GM04504 (cell line): ENCODE results near the gene THSD4.
A peak's percentile ranks its signal among the peaks of the same experiment; 100 is the strongest.
"Not testable (repeated sequence)": the region's sequence is repeated elsewhere in the genome, so short reads cannot be mapped to it uniquely, and the experiment has no call there.

Experiments used
- DNase-seq: peaks from one replicate; pipeline ENCODE4 v3.0.0-alpha.2; 2012; ENCODE audit warnings: low read depth

Gene THSD4

DNA sequence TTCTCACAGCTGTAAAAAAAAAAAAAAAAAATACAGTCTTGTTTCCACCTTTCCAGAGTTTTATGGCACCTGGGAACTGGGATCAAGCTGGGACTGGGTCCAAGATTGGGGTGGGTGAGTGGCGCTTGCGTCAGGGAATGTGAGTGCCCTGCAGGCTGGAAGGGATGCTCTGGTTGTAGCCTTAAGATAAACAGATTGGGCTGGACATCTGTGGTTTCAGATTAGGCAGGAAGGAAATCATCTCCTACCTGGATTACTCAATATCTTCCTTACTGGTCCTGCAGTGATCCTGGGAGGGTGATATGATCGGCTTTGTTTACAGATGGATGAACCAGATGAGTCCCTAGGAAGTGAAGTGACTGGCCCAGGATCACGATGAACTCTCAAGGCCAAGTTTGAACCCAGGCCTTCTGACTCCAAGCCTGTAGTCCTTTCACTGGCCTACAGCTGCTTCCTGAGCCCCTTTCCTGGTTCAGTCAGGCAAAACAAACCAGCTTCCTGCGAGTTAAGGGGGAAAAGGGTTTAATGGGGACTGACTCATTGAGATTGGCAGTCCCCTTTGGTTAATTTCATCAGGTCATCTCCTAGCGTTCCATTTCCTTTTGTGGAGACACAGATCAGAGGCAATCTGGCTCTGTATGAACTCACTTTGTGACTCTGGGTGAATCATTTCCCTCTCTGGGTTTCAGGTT lies 179.8 kb downstream of the THSD4 start:
- peak; percentile 98 for DNase-seq

DNA sequence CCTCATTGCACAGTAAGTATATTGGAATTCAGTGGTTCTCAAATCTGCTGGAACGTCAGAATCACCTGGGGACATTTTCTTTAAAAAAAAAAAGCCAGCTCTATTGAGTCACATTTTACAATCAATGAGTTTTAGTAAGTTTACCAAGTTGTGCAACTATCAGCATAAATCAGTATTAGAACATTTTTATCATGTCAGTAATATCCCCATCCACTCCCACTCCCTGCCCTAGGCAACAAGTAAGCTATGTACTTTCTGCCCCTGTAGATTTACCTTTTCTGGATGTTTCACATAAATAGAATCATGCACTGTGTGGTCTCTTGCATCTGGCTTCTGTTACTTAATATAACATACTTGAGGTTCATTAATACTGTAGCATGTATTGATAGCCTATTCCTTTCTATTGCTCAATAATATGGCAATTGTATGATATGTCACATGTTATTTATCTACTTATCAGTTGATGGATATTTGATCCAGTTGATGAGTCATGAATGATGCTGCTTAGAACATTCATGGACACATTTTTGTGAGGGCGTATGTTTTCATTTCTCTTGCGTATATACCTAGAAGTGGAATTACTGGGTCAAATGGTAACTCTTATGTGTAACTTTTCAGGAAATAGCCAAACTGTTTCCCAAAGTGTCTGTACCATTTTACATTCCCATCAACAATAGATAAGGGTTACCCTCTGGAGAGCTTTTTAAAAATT lies 180.5 kb downstream of the THSD4 start:
- DNase-seq: no peak

DNA sequence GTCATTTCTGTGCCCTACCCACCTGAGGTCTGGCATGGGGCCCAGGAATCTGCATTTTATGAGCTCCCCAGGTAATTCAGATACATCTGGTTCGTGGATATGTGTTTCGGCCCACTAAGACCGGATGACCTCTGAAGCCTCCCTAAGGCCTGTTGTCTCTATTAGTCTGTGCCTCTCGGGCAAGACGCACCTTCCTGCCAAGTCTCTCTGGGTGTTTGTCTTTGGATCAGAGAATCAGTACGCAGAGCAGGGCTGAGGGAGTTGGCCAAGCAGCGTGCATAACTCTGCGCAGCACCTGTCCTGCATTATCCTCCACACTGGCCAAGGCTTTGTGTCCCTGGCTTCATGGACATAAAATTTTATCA lies 181.0 kb downstream of the THSD4 start:
- DNase-seq: no peak

DNA sequence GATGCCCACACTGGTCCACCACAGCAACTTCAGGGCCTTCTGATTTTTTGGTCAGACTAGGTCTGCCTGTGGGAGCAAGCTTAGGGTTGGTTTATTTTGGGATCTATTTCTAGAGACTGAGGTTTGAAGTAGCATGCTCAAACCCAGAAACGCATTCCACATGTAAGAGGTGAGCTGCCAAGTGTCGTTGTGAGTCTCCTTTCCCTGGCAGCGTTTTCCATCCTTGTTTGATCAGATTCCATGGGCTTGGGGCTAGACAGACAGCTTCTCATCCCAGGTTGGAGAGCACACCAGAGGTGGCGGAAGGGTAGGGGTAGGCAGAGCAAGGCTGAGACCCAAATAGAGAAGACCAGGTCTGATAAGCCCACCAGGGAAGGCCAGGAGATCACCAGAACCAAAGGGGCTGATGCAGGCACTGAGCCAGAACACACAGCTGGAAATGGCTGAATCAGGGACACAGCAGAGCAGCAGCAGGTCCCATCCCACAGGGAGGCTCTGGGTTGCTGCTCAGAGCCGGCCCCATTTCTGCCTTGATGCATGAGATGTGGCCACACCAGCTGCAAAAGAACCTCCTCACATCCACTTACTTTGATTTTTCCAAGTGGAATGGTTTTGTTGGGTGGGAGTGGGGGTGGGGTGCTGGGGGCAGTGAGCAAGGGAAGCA lies 186.8 kb downstream of the THSD4 start:
- no peak for DNase-seq

DNA sequence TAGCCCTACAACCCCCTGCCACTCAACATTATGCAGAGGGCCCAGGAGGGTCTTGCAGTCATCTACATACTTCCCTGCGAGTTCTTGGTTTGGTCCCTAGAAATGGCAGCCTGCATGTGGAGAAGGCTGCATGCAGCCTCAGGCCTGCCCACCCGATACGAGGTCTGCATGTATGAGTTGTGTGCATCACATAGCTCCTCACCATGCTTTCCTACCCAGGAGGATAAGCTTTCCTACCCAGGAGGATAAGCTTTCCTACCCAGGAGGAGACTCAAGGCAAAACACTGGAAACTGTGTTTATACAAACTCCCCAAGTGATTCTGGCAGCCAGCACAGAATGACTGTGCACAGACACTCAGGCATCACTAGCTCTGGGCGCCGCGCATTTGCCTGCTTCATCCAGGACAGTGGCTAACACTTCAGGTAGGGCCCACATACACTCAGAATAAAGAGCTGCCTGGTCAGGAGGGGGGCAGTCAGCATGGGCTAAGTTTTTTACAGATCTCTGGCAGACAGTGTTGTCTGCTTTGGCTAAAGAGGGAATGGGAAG lies 187.7 kb downstream of the THSD4 start:
- no peak for DNase-seq

DNA sequence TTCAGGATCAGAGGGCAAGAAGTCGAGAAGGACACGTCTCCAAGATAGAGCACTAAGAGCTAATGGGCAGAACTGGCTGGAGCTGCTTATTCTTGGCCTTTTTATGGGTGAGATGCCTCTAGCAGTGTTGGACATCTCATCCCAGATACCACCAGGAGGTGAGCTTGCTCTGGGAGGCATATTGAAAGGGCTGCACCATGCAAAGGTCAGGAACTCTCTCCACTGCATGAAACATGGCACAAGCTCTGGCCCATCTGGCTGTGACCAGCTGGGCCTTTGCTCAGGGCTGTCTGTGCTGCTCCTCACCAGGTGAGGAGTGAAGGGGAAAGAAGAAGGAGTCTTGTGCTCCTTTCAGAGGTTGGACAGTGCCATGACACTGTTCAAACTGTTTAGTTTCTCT lies 188.7 kb downstream of the THSD4 start:
- no peak for DNase-seq

DNA sequence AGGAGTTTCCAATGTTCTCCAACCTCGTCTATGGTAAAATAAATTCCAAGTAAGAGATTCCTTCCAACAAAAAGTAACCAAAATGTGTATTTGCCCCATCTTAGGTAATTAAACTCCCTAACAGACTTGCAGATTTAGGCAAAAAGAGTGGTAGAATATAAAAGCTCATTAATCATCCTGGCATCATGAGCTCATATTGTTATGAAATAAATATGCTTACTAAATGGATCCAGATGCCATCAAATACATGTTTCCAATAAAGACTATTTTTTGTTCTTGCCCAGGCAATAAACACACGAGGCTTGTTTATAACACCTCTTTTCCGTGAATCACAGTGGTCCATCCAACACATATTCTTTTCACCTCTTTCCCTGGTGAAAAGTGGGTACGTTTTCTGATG lies 189.4 kb downstream of the THSD4 start:
- peak; percentile 25 for DNase-seq

DNA sequence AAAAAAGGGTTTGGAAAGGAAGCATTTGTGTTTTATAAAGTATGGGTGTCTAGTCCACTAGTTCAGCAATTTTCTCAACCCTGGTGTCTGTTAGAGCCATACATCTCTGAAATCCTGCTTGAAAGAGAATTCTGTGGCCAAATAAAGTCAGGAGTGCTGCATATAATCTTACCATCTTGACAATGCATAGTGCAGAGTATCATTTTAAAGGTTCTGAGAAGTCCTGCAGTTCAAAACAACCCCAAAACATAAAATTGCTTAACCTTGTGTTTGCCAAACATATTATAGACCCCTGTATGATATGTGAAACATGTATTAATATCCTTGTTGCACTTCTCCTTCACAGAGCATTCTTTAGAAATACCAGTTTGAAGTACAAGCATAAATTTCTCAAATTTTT lies 191.3 kb downstream of the THSD4 start:
- no peak for DNase-seq

DNA sequence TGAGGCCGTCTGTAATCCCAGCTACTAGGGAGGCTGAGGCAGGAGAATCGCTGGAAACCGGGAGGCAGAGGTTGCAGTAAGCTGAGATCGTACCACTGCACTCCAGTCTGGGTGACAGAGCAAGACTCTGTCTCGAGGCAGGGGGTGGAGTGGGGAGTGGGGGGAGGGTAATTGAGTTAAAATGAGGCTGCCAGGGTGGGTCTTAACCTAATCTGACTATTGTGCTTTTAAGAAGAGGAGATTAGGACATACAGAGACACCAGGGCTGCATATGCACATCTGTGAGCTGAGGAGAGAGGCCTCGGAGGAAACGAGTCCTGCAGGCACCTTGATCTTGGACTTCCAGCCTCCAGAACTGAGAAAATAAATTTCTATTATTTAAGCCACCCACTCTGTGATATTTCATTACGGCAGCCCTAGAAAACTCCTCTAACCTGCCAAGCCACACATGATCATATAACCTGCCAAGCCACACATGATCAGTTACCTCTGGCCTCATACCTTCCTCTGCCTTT lies 197.0 kb downstream of the THSD4 start:
- DNase-seq: no peak

DNA sequence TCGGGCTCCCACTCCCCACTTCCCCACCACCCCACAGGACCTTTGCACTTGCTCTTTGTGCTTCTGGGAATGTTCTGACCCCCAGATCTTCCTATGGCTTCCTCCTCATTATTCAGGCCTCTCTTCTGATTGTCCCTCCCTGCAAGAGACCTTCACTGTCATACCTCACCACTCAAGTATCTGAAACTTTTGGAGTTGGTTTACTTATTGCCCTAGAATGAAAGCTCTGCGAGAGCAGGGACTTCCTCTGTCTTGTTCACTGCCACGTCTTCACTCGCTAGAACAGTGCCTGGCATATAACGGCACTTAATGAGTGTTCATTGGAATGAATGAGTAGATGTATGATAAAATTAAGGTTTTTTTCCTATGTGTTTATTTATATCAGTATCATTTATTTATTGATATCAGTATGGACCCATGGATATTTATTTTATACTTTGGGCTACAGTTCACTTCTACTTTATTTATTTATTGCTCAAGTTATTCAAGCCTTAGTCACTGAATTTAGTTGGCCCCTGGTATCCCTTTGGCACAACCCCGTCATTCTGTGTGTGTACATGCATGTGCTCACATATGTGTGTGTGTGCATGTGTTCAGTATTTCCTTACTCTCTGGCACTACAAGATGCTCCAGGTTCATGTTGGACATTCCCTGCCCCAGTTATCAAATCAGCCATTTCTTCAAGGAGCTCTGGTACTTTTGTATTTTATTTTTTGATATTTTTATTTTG lies 197.6 kb downstream of the THSD4 start:
- no peak for DNase-seq

DNA sequence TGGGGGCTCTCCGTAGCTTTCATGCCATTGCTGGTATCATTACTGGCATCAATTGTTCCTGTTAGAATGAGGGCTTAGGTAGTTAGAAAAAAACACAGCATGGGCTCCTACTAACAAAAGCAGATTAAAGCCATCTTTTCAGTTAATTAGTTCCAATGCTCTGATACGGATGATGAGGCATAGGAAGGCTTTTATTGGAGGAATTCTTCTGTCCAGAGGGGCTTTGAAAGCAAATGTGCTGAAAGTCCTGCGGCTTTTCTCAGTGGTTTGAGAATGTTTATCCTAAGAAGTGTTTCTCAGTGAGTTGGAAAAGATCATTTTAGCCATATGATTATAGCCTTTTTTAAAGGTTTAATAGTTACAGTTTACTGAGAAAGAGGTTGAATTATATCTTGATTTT lies 198.5 kb downstream of the THSD4 start:
- DNase-seq: no peak

DNA sequence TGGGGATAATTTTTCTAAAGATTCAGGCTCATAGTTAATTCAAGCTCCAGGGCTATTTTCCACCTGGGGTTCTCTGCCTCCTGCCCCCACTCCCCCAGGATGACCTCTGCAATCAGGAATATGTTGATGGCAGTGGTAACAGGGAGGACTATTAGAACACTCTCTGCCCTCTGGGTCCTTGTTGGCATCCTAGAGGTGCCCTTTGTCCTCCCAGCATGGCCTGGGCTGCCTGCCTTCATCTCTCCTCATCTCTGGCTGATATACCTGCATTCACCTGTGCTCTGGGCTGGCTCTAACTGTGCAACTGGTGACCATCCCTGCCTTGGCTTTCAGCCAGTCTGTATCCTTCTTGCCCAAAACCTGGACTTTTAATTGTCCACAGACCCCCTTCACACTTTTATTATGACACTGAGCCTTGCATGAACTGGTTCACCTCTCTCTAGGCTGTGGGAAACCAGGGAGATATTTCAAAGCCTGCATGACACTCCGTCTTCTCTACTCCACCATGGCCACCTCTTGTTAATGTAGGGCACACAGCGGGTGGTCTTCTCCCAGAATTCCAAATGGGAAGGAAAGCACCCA lies 199.8 kb downstream of the THSD4 start:
- no peak for DNase-seq

DNA sequence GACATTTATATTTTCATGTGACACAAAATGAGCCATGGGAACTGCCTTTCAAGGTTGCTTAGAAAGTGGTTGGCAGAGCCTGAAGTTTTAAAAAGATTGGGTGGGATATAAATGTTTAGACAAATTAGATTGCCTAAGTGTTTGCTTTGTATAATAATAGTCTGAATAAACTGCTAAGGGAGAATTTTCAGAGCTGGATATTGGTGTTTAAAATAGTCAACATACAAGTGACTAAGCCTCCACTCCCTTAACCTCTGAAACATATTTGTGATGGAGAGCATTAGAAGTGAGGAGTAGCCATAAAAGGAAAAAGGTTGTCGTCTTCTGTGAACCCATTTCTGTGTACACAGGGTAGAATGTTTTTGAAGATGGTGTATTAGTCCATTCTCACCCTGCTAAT lies 201.6 kb downstream of the THSD4 start:
- DNase-seq: no peak

DNA sequence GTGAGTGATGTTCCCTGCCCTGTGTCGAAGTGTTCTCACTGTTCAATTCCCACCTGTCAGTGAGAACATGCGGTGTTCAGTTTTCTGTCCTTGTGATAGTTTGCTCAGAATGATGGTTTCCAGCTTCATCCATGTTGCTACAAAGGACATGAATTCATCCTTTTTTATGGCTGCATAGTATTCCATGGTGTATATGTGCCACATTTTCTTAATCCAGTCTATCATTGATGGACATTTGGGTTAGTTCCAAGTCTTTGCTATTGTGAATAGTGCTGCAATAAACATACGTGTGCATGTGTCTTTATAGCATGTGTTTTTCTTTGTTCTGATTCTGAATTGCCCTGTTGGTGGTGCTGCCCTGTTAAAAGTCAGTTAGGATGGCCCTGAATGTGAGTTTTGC lies 204.2 kb downstream of the THSD4 start:
- DNase-seq: not testable (repeated sequence)

DNA sequence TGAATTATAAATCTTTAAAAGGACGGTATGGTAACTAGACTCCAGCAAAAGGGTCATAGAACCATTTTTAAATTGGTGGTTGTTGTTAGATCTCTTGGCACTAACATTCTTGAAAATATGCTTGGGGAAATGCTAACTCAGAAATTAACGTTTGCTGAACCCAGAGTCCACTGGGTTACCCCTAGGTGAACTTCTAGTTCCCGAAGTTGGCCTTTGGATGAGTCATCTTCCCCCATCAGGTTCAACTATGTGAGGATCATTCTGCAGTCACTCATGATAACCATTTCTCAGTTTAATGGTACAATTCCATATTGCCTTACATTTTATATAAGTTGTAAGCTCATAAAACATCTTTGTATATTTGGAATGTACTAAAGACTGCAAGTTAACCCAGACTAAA lies 204.7 kb downstream of the THSD4 start:
- DNase-seq: no peak

DNA sequence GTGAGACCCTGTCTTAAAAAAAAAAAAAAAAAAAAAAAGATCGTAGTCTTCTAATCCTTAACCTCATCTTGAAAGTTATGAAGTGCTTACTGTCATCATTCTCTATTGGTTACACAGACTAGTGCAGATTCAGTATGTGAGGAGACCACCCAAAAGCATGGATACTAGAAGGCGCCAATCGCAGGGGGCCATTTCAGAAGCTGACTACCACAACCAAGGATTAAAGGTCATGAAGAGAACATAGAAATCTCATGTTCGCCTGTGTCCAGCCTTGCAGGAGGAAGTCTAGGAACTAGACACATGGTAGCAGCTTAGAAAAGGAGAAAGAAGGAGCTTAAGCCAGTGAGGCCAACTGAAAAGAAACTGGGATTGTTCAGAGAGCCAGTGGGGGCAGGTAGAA lies 207.8 kb downstream of the THSD4 start:
- no peak for DNase-seq

DNA sequence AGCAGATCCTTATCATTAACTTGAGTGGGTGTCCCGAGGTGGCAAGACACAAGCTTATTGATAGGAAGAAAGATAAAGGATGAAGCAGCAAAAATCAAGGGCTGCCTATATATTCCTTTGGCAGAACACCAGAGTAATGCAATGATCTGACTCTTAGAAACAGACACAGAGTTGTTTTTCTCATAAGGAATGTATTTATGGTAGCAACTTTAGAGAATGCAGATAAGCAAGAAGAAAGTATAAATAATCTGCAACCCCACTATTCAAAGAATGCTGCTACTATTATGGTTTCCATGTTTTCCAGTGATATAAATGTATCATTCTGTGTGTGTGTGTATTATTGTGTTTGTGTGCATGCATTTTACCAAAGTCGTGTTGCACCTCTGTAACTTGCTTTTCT lies 208.3 kb downstream of the THSD4 start:
- no peak for DNase-seq

DNA sequence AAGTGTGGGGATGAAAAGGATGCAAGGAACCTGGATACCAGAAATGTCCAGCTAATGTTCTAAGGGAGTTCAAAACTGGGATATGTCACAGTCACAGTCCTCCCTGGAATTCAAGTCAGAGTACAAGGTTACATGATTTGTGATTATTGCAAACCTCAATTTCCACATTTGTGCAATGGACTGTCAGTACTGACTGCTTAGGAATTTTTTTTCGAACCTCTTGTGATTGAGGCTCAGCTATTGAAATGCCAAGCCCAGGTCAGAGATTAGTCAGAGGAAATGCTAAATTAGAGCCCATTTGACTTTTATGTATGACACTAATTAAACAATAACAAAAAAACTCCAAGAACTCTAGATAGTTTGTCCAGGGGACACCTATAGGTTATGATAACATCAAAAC lies 210.2 kb downstream of the THSD4 start:
- no peak for DNase-seq

DNA sequence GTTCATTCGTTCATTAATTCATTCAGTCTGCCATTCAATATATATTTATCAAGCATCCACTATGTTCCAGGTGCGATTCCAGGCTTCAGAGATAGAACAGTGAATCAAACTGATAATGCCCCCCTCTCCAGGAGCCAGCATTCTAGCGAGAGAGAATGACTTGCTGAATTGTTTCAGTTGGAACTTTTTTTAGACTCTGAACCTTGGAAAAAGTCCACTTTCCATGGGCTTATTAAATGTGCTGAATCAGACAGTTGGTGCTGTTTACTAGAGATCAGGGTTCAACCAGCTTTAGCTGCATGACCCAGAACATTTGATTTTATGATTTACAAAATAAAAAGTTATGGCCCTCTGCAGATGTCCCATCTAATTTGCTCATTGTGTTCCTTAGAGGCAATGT lies 213.2 kb downstream of the THSD4 start:
- peak; percentile 21 for DNase-seq

DNA sequence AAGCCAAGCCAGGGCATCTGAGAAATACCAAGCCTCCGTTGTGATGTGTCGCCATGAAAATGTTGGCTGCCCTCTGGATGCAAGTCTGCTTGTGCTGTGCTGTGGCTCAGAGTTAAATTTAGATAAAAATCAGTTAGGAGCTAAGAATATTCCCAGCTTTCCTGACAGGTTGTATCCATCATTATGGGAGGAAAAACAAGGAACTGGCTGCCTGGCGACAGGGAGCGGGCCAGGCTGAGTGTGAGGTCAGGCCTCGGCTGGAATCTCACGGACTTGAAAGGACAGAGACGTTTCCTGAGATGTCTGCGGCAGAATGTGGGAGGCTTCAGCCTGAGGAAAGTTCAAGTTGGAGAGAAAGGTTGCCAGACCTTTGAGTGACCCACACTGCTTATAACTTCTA lies 213.8 kb downstream of the THSD4 start:
- no peak for DNase-seq

DNA sequence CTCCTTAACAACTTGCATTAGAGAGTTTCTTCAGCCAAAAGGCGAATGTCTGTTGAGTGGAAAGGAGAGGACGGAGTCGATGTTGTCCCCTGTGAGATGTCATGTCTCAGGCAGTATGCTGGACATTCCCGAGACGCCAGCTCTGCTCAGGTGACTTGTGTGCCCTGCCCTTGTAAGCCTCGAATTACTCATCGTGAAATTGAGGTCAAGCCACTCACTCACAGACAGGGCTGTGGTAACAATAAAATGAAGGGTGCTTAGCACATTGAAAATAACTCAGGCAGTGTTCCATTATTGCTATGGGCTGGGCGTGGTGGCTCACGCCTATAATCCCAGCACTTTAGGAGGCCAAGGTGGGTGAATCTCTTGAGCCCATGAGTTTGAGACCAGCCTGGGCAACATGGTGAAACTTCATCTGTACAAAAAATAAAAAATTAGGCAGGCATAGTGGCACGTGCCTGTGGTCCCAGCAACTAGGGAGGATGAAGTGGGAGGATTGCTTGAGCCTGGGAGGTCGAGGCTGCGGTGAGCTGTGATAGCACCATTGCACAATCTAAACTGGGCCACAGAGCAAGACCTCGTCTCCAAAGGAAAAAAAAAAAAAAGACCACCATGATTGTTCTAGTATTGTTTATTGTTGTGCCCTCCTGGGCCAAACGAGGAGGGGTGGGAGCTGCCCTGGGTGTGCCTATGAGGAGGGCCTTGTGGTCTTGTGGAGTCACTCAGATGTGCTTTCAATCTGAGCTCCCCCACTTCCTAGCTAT lies 214.4 kb downstream of the THSD4 start:
- peak; percentile 45 for DNase-seq
